T-helper 17 cell (primary cell): ENCODE measurements around the gene KIF16B. TPM values are rescaled to one million over a fixed set of nuclear protein-coding genes. Genes with fewer than 3 reads are reported as not detected.
"Not testable (repeated sequence)": the region's sequence is repeated elsewhere in the genome, so short reads cannot be mapped to it uniquely, and the experiment has no call there.

ENCODE experiments used
- ATAC-seq: fragments of 150-1000 bp; cut with Tn5 transposase; 2 replicates; pipeline ENCODE4 v1.10.0; 2021; ENCODE audit warnings: mild to moderate bottlenecking, moderate library complexity
- DNase-seq, 3 donors: peaks; one replicate each; pipeline versions ENCODE4 v3.0.0 to v3.0.0-alpha.2; 2020 to 2021
- H3K9me3 ChIP-seq: one replicate; pipeline ENCODE4 v1.7.0; 2013; ENCODE audit warnings: low read length, mild to moderate bottlenecking; ENCODE audit not compliant: control insufficient read depth, poor library complexity, severe bottlenecking
- H3K27ac Mint-ChIP-seq: one replicate; pipeline ENCODE4 v1.8.0; 2022; ENCODE audit warnings: mild to moderate bottlenecking, moderate library complexity, mixed read lengths
- H3K27me3 Mint-ChIP-seq: one replicate; pipeline ENCODE4 v1.8.0; 2022; ENCODE audit warnings: mixed read lengths
- H3K36me3 Mint-ChIP-seq: one replicate; pipeline ENCODE4 v1.8.0; 2022; ENCODE audit warnings: low read depth, mixed read lengths
- H3K4me1 Mint-ChIP-seq: one replicate; pipeline ENCODE4 v1.8.0; 2022; ENCODE audit warnings: mild to moderate bottlenecking, mixed read lengths
- H3K4me3 Mint-ChIP-seq: one replicate; pipeline ENCODE4 v1.8.0; 2022; ENCODE audit warnings: mild to moderate bottlenecking, moderate library complexity, mixed read lengths
- total RNA-seq, 4 donors: library from RNA in 2 of 4; stranded (reverse) in 2 of 4; gene quantifications; one replicate each; pipeline ENCODE4 v1.2.3 and lab custom pipeline; 2022 to 2026

KIF16B gene
- total RNA-seq, 2 donors from 2014 or later, result 11.1 to 12.0 TPM

DNA sequence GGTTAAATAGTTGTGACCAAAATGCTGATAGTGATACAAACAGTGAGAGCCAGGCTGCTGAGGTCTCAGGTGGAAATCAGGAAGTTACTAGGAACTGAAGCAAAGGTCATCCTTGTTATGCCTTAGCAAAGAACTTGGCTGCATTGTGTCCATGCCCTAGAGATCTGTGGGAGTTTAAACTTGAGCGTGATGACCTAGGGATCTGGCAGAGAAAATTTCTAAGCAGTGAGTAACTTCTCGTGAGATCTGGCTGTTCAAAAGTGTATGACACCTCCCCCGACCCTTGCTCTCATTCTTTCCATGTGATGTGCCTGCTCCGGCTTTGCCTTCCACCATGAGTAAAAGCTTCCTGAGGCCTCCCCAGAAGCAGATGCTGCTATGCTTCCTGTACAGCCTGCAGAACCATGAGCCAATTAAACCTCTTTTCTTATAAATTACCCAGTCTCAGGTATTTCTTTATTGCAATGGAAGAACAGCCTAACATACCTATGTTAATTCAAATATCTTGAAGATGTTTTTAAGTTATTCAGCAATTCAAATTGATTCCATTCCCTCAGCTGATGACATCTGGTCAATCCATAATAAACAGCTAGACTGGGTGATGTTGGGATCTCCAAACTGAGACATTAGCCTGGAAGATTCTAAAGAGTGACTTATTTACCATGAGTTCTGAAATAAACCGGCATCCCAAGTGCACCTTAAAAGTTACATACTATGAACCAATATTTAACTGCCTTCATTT, 33.8 kb downstream of the KIF16B start:
- H3K27me3 Mint-ChIP-seq, result no peaks in the 10 kb centered on the region
- ATAC-seq (no peak), DNase-seq (no peak)
- no peak overlapping the region for H3K27ac Mint-ChIP-seq
- no peak overlapping the region for H3K4me3 Mint-ChIP-seq
- no peaks in the 10 kb centered on the region for H3K9me3 ChIP-seq
- H3K4me1 Mint-ChIP-seq, result peaks cover 9% of the 10 kb centered on the region
- peaks cover 7% of the 10 kb centered on the region for H3K36me3 Mint-ChIP-seq

DNA sequence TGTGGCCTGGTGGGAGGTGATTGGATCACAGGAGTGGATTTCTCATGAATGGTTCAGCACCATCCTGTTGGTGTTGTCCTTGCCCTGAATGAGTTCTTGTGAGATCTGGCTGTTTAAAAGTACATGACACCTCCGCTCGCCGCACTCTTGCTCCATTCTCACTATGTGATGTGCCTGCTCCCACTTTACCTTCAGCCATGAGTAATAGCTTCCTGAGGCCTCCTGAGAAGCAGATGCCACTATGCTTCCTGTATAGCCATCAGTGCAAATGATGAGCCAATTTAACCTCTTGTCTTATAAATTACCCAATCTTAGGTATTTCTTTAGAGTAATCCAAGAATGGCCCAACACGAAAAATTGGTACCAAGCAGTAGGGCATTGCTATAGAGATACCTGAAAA, 34.5 kb downstream of the KIF16B start:
- H3K27me3 Mint-ChIP-seq, result no peaks in the 10 kb centered on the region
- H3K4me3 Mint-ChIP-seq, result no peak overlapping the region
- no peaks in the 10 kb centered on the region for H3K9me3 ChIP-seq
- DNase-seq, result no peak
- H3K27ac Mint-ChIP-seq, result no peak overlapping the region
- peaks cover 7% of the 10 kb centered on the region for H3K36me3 Mint-ChIP-seq
- ATAC-seq, result no peak
- H3K4me1 Mint-ChIP-seq, result peaks cover 8% of the 10 kb centered on the region

DNA sequence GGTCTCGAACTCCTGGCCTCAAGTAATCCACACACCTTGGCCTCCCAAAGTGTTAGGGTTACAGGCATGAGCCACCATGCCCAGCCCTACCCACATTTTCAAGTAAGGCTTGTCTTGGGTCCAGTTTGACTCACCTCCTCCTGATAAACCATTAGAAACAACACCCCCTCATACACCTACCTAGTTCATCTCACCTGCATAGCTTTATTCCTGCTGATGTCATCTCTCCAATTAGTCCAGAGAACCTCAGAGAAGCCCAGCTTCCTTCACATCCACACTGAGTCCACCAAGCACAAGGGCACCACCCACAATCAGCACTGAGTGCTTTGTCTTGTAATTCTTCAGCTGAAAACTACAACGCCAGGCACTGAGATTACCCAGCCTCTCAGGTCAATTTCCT, 35.3 kb downstream of the KIF16B start:
- Mint-ChIP-seq H3K27me3 (no peaks in the 10 kb centered on the region), H3K4me1 (peaks cover 8% of the 10 kb centered on the region), H3K4me3 (no peak overlapping the region), H3K27ac (no peak overlapping the region), H3K36me3 (peaks cover 7% of the 10 kb centered on the region)
- ATAC-seq (no peak), DNase-seq (no peak)
- no peaks in the 10 kb centered on the region for H3K9me3 ChIP-seq

DNA sequence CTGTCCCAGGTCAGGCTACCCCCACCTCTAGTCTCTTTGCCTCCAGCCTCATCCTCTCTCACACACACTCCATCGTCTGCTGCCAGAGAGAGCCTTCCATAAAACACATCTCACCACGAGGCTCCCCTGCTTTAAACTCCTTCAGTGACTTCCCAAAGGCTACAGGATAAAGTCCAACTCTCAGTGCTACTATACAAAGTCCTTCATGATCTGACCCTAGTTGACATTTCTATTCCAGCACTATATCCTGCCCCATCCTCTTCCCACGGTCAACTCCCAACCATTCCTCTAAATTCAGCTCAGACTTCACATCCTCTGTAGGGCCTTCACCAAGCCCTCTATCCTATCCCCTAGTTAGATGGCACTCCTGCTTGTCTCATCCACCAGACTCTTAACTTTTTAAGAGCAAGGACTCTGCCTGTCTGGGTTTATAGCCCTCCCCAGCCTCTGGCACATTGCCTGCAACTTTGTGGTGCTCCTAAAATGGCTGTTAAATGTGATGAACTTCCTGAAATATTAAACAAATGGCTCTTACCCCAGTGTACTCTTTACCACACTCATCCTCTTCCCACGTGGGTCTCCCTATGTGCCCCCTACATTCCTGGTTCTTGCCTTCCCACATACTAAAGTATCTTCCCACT, 36.1 kb downstream of the KIF16B start:
- H3K27me3 Mint-ChIP-seq, result no peaks in the 10 kb centered on the region
- H3K36me3 Mint-ChIP-seq, result peaks cover 7% of the 10 kb centered on the region
- no peaks in the 10 kb centered on the region for H3K9me3 ChIP-seq
- H3K27ac Mint-ChIP-seq, result no peak overlapping the region
- H3K4me3 Mint-ChIP-seq, result no peak overlapping the region
- ATAC-seq, result no peak
- no peak for DNase-seq
- H3K4me1 Mint-ChIP-seq, result peaks cover 5% of the 10 kb centered on the region

DNA sequence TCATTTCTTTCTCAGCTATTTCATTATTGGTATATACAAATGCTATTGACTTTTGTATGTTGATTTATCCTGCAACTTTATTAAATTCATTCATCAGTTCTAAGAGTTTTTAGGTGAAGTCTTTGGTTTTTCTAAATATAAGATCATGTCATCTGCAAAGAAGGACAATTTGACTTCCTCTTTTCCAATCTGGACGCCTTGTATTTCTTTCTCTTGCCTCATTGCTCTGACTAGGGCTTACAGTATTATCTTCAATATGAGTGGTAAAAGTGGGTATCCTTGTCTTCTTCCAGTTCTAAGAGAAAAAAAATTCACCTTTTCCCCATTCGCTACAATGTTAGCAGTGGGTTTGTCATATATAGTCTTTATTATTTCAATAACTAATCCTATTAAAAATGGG, 38.0 kb downstream of the KIF16B start:
- H3K36me3 Mint-ChIP-seq, result peaks cover 4% of the 10 kb centered on the region
- no peak for ATAC-seq

DNA sequence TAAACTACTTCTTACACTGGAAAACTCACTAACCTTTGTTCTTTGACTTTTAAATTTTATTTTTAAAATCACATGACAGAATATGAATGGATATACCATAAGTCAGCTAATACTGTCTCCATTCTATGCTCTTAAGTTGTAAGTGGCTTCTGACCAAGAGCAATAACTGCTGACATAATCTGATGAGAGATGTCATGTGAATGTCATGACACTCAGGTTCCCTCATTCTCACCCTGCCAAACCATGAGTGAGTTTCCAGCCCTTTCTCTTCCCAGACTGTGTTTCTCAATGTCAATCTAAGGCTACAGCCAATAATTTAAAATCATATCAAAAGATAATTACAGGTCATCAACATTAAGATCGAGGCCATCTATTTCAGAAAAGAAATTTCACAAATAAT, 39.7 kb downstream of the KIF16B start:
- Mint-ChIP-seq H3K27ac (no peak overlapping the region), H3K4me1 (no peaks in the 10 kb centered on the region), H3K36me3 (peaks cover 4% of the 10 kb centered on the region), H3K27me3 (no peaks in the 10 kb centered on the region), H3K4me3 (no peak overlapping the region)
- DNase-seq (no peak), ATAC-seq (no peak)
- H3K9me3 ChIP-seq, result no peaks in the 10 kb centered on the region

More for the DNA sequence above, 38.0 kb downstream of the KIF16B start:
- Mint-ChIP-seq H3K4me1 (peaks cover under 1% of the 10 kb centered on the region), H3K4me3 (no peak overlapping the region), H3K27ac (no peak overlapping the region), H3K27me3 (no peaks in the 10 kb centered on the region)
- no peaks in the 10 kb centered on the region for H3K9me3 ChIP-seq
- no peak for DNase-seq

DNA sequence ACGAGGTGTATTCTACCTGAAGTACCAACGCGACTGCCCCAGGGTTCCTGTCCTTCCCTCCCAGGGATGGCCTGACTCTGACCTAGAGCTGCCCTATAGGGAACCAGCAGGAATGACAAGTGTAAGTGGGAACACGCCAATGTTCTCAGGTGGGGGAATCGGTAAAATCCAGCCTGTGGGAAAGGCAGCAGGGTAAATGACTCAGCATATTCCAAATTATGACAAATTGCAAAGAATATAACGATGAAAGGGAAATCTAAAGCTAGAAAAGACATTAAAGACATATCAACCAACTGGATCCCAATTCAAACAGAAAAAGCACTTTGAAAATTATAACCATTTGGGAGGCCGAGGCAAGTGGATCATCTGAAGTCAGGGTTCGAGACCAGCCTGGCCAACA, 41.8 kb downstream of the KIF16B start:
- Mint-ChIP-seq H3K27me3 (no peaks in the 10 kb centered on the region), H3K4me3 (no peak overlapping the region)

DNA sequence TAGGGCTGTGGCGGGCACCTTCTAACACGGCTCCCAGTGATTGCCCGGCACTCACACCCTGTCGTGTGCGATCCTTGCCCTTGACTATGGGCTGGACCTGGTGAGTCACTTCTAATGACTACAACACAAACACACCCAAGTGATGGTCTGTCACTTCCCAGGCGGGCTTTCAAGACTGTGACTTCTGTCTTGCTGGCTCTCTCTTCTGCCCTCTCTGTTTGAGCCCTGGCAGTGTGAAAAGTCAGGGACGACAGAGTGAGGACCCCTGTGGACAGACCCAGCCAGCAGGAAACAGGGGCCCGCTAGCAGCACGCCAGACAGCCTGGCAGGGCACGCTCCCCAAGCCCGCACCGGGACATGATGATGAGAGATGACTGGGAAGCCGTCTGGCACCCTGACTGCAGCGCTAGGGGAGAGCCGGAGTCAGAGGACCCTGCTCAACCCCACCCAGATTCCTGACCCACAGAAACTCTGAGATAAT, 43.0 kb downstream of the KIF16B start:
- Mint-ChIP-seq H3K36me3 (no peaks in the 10 kb centered on the region), H3K4me1 (no peaks in the 10 kb centered on the region), H3K4me3 (no peak overlapping the region), H3K27me3 (no peaks in the 10 kb centered on the region), H3K27ac (no peak overlapping the region)
- no peaks in the 10 kb centered on the region for H3K9me3 ChIP-seq
- DNase-seq (no peak), ATAC-seq (no peak)

More for the DNA sequence above, 41.8 kb downstream of the KIF16B start:
- Mint-ChIP-seq H3K27ac (no peak overlapping the region), H3K4me1 (no peaks in the 10 kb centered on the region), H3K36me3 (no peaks in the 10 kb centered on the region)
- no peaks in the 10 kb centered on the region for H3K9me3 ChIP-seq
- ATAC-seq, result no peak
- DNase-seq, result no peak

DNA sequence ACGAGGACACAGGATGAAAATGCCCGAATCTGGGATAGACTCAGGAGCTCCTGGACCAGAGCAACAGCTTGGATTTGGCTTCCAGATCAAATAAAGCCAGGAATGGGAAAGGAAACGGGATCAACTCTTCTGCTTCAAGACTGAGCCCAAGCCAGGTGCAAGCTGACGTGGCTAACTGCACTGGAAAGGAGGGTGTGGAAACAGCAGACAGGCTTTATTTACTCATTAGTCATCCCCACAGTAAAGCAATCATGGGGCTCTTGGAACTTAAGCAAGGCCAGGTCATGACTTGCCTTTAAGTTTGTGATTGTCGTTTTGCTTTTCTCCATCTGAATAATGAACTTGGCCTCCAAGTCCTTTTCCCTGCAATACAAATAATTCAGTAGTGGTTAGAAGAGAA, 45.2 kb downstream of the KIF16B start:
- DNase-seq, result no peak
- no peak for ATAC-seq
- no peak overlapping the region for H3K27ac Mint-ChIP-seq
- no peak overlapping the region for H3K4me3 Mint-ChIP-seq
- H3K36me3 Mint-ChIP-seq, result peaks cover under 1% of the 10 kb centered on the region
- no peaks in the 10 kb centered on the region for H3K9me3 ChIP-seq
- H3K27me3 Mint-ChIP-seq, result no peaks in the 10 kb centered on the region
- no peaks in the 10 kb centered on the region for H3K4me1 Mint-ChIP-seq

DNA sequence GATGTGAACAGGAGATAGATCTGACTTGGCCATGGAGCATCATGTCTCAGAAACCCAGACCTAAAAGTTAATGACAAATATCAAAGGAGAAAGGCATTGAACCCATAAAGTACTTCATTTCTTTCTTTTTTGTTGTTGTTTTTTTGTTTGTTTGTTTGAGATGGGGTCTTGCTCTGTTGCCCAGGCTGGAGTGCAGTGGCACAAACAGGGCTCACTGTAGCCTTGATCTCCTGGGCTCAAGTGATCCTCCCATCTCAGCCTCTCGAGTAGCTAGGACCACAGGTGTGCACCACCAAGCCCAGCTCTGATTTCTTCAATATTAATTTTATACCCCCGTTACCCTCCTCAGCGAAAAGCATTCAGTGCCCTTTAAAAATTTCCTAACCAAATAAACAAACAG, 45.8 kb downstream of the KIF16B start:
- peaks cover 7% of the 10 kb centered on the region for H3K36me3 Mint-ChIP-seq
- DNase-seq, result no peak
- no peaks in the 10 kb centered on the region for H3K27me3 Mint-ChIP-seq
- no peak overlapping the region for H3K27ac Mint-ChIP-seq
- H3K4me1 Mint-ChIP-seq, result peaks cover 2% of the 10 kb centered on the region
- H3K9me3 ChIP-seq, result no peaks in the 10 kb centered on the region
- H3K4me3 Mint-ChIP-seq, result no peak overlapping the region
- no peak for ATAC-seq

DNA sequence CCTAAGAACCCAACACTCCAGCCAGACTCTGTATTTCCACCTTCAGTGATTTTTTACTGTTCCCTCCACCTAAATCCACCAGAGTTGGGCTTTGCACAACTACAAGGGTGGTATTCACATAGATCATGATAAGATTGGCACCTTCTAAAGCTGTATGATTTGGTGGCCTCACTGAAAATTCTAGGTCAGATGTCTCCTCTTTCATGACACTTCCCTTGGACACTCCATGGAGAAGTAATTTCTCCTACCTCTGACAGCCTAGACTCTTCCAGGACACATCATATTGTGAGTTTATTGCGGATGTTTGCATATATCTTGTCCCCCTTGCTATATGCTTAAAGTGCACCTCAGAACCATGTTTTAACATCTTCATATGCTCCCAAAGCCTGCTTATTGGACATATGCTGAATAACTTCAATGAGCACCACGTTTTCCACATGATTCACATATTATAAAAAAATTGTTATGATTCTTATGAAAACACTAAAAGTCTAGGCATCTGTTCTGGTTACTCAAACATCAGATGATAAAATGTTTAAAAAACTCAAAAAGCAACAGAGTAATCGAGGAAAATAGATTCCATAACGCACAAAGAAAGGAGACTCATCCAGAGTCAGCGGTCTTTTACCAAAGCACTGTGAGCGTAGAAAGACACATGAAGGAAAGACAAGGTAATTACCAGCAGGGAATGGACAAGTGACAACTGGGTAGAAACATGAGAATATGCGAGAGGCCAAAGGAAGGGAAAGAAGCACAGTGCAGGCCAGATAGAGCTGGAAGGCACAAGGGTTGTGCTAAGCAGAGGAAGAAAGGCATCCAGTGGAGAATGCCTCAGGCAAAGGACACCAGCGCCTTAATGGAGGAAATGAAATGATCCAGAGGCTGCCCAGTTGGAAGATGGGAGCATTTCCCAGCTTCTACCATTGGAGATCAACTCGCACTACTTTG, 46.5 kb downstream of the KIF16B start:
- H3K36me3 Mint-ChIP-seq, result peaks cover 7% of the 10 kb centered on the region
- H3K27me3 Mint-ChIP-seq, result no peaks in the 10 kb centered on the region
- H3K4me1 Mint-ChIP-seq, result peaks cover 2% of the 10 kb centered on the region
- ATAC-seq (no peak), DNase-seq (no peak)
- H3K27ac Mint-ChIP-seq, result no peak overlapping the region
- no peak overlapping the region for H3K4me3 Mint-ChIP-seq
- no peaks in the 10 kb centered on the region for H3K9me3 ChIP-seq

DNA sequence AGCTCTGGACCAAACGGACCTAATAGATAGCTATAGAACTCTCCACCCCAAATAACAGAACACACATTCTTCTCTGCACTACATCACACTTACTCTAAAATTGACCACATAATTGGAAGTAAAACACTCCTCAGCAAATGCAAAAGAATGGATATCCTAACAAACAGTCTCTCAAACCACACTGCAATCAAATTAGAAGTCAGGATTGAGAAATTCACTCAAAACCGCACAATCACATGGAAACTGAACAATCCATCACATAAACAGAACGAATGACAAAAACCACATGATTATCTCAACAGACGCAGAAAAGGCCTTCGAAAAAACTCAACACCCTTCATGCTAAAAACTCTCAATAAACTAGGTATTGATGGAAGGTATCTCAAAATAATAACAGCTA, 50.6 kb downstream of the KIF16B start:
- not testable (repeated sequence) for H3K27ac Mint-ChIP-seq, DNase-seq, H3K4me3 Mint-ChIP-seq, H3K9me3 ChIP-seq, ATAC-seq, H3K27me3 Mint-ChIP-seq
- Mint-ChIP-seq H3K36me3 (peaks cover 11% of the 10 kb centered on the region), H3K4me1 (peaks cover 10% of the 10 kb centered on the region)

DNA sequence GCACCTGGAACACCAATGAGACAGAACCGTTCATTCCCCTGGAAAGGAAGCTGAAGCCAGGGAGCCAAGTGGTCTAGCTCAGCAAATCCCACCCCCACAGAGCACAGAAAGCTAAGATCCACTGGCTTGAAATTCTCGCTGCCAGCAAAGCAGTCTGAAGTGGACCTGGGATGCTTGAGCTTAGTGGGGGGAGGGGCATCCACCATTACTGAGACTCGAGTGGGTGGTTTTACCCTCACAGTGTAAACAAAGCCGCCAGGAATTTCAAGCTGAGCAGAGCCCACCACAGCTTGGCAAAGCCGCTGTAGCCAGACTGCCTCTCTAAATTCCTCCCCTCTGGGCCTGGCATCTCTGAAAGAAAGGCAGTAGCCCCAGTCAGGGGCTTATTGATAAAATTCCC, 53.1 kb downstream of the KIF16B start:
- no peak for DNase-seq
- no peak for ATAC-seq
- no peaks in the 10 kb centered on the region for H3K27me3 Mint-ChIP-seq
- peaks cover 11% of the 10 kb centered on the region for H3K36me3 Mint-ChIP-seq
- H3K4me1 Mint-ChIP-seq, result peaks cover 10% of the 10 kb centered on the region
- no peaks in the 10 kb centered on the region for H3K9me3 ChIP-seq
- H3K27ac Mint-ChIP-seq, result no peak overlapping the region
- no peak overlapping the region for H3K4me3 Mint-ChIP-seq
